ENCODE measurements around the gene PLA2G6. TPM values are rescaled to one million over a fixed set of nuclear protein-coding genes. Genes with fewer than 3 reads are reported as not detected.
A peak's percentile ranks its signal among the peaks of the same experiment; 100 is the strongest.

The PLA2G6 gene
- total RNA-seq, 6 experiments from 2014 or later: 8.1 to 32.9 (median 19.8) TPM

DNA sequence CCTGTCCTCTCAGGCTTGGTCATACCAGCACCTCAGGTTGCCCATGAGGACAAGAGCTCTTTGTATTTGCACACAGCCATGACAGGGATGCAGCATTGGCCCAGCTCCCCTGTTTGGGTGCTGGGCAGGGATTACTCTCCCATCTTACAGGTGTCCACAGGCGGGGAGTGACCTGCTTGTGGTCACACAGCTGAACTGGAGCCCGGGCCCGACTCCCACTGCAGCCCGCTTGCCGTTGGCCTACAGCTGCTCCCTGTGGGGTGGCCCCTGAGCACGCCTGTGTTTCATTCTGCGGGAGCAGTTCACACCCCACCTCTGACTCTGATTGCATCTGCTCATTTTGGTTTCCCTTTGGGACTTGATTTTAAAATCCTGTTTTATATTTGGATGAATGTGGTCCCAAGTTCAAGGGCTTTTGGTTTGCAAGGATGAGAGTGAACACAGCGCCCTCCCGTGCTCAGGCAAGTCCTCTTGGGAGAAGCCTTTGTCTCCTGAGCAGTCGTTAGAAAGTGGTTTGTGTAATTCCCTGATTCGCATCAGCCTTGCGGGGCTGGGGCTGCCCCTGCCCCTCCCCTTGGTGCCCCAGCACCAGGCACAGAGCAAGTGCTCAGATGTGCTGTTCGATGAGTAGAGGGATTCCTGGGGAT lies 115.1 kb downstream of the PLA2G6 start:
- intact Hi-C loops (cut with DNase I): loop anchor here in 1 of 2 donors (10.0 kb wide), 1 partner anchor 278 kb away; no protein-coding TSS in a partner anchor
- H3K36me3 ChIP-seq: peaks cover 0 to 41% (median 23%) of the 10 kb centered on the region in 4 donors

DNA sequence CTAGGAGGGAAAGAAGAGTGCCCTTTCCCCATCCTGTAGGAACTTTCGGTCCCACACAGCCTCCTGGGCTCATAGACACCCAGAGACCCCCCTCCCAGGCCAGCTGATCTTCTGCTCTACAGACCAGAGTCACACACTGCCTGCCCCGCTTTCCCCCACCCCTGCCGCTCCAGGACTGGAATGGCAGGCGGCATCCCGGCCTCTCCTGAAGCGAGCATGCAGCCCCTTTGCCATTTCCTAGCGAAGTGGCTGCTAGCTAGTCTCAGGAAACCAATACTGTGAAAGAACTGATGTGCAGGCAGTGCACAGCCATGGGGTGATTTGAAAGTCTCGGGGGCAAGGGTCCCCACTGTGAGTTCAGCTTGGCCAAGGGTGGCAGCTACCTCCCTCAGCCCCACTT lies 116.1 kb downstream of the PLA2G6 start:
- TF ChIP-seq POLR2A (IDR thresholded peaks at IDR 0.05): no peak
- TF ChIP-seq, protein P1, sequence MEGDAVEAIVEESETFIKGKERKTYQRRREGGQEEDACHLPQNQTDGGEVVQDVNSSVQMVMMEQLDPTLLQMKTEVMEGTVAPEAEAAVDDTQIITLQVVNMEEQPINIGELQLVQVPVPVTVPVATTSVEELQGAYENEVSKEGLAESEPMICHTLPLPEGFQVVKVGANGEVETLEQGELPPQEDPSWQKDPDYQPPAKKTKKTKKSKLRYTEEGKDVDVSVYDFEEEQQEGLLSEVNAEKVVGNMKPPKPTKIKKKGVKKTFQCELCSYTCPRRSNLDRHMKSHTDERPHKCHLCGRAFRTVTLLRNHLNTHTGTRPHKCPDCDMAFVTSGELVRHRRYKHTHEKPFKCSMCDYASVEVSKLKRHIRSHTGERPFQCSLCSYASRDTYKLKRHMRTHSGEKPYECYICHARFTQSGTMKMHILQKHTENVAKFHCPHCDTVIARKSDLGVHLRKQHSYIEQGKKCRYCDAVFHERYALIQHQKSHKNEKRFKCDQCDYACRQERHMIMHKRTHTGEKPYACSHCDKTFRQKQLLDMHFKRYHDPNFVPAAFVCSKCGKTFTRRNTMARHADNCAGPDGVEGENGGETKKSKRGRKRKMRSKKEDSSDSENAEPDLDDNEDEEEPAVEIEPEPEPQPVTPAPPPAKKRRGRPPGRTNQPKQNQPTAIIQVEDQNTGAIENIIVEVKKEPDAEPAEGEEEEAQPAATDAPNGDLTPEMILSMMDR (IDR thresholded peaks at IDR 0.05): no peak
- no CpG with 5 or more reads among the region's 8 CpGs for WGBS (ENCODE audit: insufficient coverage, low coverage, low lambda C conversion rate, missing lambda C conversion rate)
- Histone ChIP-seq H3K27ac (no peak overlapping the region), H3K9me3 (no peaks in the 10 kb centered on the region), H3K27me3 (no peaks in the 10 kb centered on the region), H3K4me3 (no peak overlapping the region), H3K4me1 (no peaks in the 10 kb centered on the region), H3K36me3 (peaks cover 0 to 46% (median 23%) of the 10 kb centered on the region in 4 donors)
- ATAC-seq (no peak), DNase-seq (no peak)
- intact Hi-C loops (cut with DNase I): loop anchor here in 1 of 2 donors (10.0 kb wide), 1 partner anchor 279 kb away; no protein-coding TSS in a partner anchor

More for the DNA sequence above, 115.1 kb downstream of the PLA2G6 start:
- no peak overlapping the region for H3K27ac ChIP-seq
- no peaks in the 10 kb centered on the region for H3K4me1 ChIP-seq
- DNase-seq (no peak), ATAC-seq (no peak)
- WGBS (ENCODE audit: insufficient coverage, low coverage, low lambda C conversion rate, missing lambda C conversion rate): 80% methylated on average over 8 of the region's 13 CpGs
- no peak for TF ChIP-seq POLR2A (IDR thresholded peaks at IDR 0.05)
- TF ChIP-seq, protein P1 (IDR thresholded peaks at IDR 0.05): no peak
- no peaks in the 10 kb centered on the region for H3K27me3 ChIP-seq
- no peaks in the 10 kb centered on the region for H3K9me3 ChIP-seq
- H3K4me3 ChIP-seq: no peak overlapping the region

DNA sequence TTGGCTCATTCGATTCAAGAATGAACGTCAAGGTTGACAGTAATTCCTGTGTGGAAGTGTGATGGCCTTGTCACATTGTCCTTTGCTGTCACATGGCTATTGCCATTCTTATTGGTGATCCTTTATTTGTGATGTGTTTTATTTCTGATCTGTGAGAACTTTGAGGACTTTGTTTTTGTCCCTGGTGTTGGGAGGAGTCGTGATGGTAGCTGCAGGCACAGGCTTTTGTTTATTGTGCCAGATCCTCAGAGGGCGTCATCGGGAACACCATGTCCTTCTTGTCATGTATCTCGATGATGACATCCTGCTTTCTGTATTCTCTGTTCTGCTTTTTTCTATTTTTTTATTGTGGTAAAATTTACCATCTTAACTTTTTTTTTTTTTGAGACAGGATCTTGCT lies 118.8 kb downstream of the PLA2G6 start:
- ATAC-seq (peak; percentile 32 to 53 (median 44)), DNase-seq (no peak)
- H3K36me3 ChIP-seq: peaks cover 0 to 48% (median 21%) of the 10 kb centered on the region in 4 donors
- peaks cover 0 to 3% (median 0%) of the 10 kb centered on the region in 4 donors for H3K4me1 ChIP-seq
- no peak overlapping the region for H3K27ac ChIP-seq
- no peak overlapping the region for H3K4me3 ChIP-seq
- H3K9me3 ChIP-seq: no peaks in the 10 kb centered on the region
- WGBS (ENCODE audit: insufficient coverage, low coverage, low lambda C conversion rate, missing lambda C conversion rate): 56% methylated on average over 6 of the region's 6 CpGs
- TF ChIP-seq, protein P1 (IDR thresholded peaks at IDR 0.05): no peak
- no peak for TF ChIP-seq POLR2A (IDR thresholded peaks at IDR 0.05)
- intact Hi-C loops (cut with DNase I): loop anchor here in 1 of 2 donors (10.0 kb wide), 1 partner anchor 282 kb away; no protein-coding TSS in a partner anchor
- no peaks in the 10 kb centered on the region for H3K27me3 ChIP-seq

Small RNA genes lying within 50 kb of the gene (small RNA-seq; reads per million reads assigned to genes)
- gene RN7SL704P: 0 reads per million in 2 experiments

Other genes starting within 250 kb of the PLA2G6 start
- under 1 TPM in 1 of 6 experiments, not detected in 5; 0.40 TPM for gene C22orf23, start 228.2 kb downstream of the PLA2G6 start, total RNA-seq
- gene POLR2F, start 228.1 kb downstream of the PLA2G6 start, total RNA-seq: 10 to 100 TPM; 42.4 to 60.5 (median 56.3) TPM
- under 1 TPM in 2 of 6 experiments, not detected in 4; 0.24 to 0.29 TPM for gene SOX10, start 197.3 kb downstream of the PLA2G6 start, total RNA-seq
- 10 to 100 TPM; 13.0 to 26.4 (median 20.3) TPM for gene PICK1, start 124.4 kb downstream of the PLA2G6 start, total RNA-seq
- gene SLC16A8, start 97.6 kb downstream of the PLA2G6 start, total RNA-seq: not detected
- 1 to 10 TPM in 3 of 6 experiments, under 1 TPM in 3; 0.79 to 5.0 (median 1.4) TPM for gene BAIAP2L2, start 71.1 kb downstream of the PLA2G6 start, total RNA-seq
- gene MAFF, start 20.2 kb upstream of the PLA2G6 start, total RNA-seq: 10 to 100 TPM in 3 of 6 experiments, 1 to 10 TPM in 3; 2.6 to 30.6 (median 11.0) TPM
- gene TMEM184B, start 91.2 kb upstream of the PLA2G6 start, total RNA-seq: 10 to 100 TPM in 5 of 6 experiments, 1 to 10 TPM in 1; 7.9 to 42.6 (median 16.9) TPM
- gene CSNK1E, start 135.6 kb upstream of the PLA2G6 start, total RNA-seq: 10 to 100 TPM; 19.9 to 41.8 (median 27.4) TPM